Stimulated activated CD4-positive, alpha-beta T cell treated with anti-CD3 and anti-CD28 coated beads, Interleukin-12 subunit alpha, Interleukin-12 subunit beta, amount 100 ng/mL, for 24 hours (primary cell): Measurements from ENCODE around the gene PIP.
"Not testable (repeated sequence)": the region's sequence is repeated elsewhere in the genome, so short reads cannot be mapped to it uniquely, and the experiment has no call there.

Experiments used
- DNase-seq, 2 experiments: peaks; one replicate each; pipeline ENCODE4 v3.0.0-alpha.2; 2020; ENCODE audit warnings: low read depth in 2 of 2

Gene PIP, protein sequence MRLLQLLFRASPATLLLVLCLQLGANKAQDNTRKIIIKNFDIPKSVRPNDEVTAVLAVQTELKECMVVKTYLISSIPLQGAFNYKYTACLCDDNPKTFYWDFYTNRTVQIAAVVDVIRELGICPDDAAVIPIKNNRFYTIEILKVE

GRCh38 chr7:143131781-143132180, at the start of gene PIP:
PIP (plus strand) TSS chr7:143132077; CDS start chr7:143132117, 40 bp downstream.
- no peak for DNase-seq

- DNase-seq, result no peak
Observed at GRCh38 chr7:143085109-143085508, 46.8 kb upstream of the PIP start.

- DNase-seq, result not testable (repeated sequence)
Observed at GRCh38 chr7:143085610-143086009, 46.3 kb upstream of the PIP start.

- not testable (repeated sequence) for DNase-seq
Observed at GRCh38 chr7:143088549-143089231, 43.2 kb upstream of the PIP start.

DNA sequence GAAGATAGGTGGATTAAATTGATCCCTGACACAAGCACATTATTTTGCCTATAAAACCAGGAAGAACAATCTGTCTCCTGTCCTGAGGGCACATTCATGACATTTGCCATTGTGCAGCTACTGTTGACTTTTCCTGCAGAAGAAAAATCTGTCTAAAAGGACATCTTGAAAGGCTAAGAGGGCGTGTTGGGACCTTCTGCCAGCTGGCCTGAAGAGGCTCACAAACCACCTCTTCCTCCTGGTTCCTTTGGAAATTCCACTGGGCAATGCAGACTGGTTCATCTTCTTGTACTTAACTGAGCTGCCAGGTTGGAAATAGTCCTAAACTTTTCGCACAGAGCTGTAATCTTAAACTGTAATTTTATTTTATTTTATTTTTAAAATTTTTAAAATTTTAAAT, 35.7 kb upstream of the PIP start:
- no peak for DNase-seq

GRCh38 chr7:143099579-143099978, 32.3 kb upstream of the PIP start:
- not testable (repeated sequence) for DNase-seq

- no peak for DNase-seq
Observed at GRCh38 chr7:143104759-143105158, 27.1 kb upstream of the PIP start.

DNA sequence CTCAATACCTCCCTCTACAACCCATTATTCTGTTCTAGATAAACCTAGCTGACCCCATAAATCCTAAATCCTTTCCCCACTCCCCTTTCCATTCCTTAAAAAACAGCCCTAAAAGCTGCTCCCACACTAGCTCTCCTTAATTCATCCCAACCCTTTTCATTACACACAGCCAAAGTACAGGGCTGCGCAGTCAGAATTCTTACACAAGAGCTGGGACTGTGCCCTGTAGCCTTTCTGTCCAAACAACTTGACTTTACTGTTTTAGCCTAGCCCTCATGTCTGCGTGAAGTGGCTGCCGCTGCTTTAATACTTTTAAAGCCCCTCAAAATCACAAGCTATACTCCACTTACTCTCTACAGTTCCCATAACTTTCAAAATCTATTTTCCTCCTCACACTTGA, 23.9 kb upstream of the PIP start:
- not testable (repeated sequence) for DNase-seq

DNA sequence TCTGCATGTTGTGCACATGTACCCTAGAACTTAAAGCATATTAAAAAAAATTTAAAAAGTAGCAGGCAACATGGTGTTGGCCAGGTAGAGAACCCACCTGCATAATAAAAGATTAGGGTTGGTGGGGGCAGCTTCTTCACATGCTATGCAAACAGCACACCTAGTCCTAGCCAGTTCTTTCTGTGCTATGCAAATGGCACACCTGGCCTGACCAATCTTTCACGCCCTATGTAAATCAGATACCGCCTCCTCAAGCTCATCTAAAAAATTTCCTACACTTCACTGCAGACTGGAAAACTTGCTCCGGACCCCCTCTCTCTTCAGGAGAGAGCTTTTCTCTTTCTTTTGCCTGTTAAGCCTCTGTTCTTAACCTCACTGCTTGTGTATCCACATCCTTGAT, 14.5 kb upstream of the PIP start:
- DNase-seq, result no peak

DNA sequence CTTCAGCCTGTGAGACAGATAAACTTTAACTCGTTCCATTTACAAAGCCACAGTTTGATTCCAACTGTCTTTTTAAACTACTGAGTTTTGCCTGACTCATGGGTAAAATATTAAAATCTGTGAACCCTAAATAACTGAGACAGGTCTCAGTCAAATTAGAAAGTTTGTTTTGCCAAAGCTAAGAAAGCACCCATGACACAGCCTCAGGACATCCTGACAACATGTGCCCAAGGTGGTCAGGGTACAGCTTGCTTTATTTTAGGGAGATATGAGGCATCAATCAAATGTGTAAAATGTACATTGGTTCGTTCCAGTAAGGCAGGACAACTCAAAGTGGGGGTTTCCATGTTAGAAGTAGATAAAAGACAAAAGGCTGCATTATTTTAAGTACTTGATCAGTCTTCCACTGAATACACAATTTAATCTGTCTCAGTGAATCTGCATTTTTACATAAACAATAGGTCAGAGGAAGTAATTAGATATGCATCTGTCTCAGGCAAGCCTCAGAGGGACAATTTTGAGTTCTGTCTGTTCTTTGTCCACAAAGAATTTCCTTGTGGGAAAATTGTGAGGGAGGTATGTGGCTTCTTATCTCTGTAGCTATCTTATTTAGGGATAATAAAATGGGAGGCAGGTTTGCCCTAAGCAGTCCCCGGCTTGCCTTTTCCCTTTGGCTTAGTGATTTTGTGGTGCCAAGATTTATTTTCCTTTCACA, 11.0 kb upstream of the PIP start:
- no peak for DNase-seq

DNA sequence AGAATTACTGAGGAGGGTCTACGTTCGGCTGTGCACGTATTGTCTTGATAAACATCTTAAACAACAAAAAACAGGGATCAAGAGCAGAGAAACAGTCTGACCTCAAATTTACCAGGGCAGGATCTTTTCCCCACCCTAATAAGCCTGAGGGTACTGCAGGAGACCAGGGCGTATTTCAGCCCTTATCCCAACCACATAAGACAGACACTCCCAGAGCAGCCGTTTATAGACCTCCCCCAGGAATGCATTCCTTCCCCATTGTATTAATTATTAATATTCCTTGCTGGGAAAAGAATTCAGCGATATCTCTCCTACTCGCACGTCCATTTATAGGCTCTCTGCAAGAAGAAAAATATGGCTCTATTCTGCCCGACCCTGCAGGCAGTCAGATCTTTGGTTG, 8.6 kb upstream of the PIP start:
- DNase-seq, result not testable (repeated sequence)

GRCh38 chr7:143126146-143126545, 5.7 kb upstream of the PIP start:
- no peak for DNase-seq

GRCh38 chr7:143129051-143129450, 2.8 kb upstream of the PIP start:
- no peak for DNase-seq

DNA sequence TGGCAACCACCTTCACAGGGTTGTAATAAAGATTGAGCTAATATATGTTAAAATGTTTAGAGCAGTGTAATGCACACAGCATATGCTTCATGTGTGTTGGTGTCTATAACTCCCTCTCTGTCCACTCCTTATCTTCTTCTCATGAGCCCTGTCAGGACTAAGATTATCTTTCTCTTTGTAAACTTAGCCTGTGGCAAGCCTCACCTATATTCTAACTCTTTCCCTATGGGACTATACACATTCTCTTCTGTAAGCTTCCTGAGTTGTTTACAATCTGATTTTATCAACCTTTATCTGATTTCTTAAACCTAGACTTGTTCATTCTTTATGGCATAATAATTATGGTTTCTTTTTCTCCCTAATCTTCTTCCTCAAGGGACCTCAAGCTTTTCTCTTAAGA, 2.4 kb upstream of the PIP start:
- no peak for DNase-seq

- DNase-seq, result no peak
Observed at GRCh38 chr7:143130541-143130940, 1.3 kb upstream of the PIP start.

- no peak for DNase-seq
Observed at GRCh38 chr7:143147070-143147469, 15.2 kb downstream of the PIP start.

- no peak for DNase-seq
Observed at GRCh38 chr7:143148050-143148449, 16.2 kb downstream of the PIP start.

GRCh38 chr7:143148651-143149050, 16.8 kb downstream of the PIP start:
- DNase-seq, result no peak

DNA sequence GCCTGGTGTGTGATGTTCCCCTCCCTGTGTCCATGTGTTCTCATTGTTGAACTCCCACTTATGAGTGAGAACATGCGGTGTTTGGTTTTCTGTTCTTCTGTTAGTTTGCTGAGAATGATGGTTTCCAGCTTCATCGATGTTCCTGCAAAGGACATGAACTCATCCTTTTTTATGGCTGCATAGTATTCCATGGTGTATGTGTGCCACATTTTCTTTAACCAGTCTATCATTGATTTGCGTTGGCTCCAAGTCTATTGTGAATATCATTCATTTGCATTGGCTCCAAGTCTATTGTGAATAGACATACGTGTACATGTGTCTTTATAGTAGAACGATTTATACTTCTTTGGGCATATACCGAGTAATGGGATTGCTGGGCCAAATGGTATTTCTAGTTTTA, 18.8 kb downstream of the PIP start:
- not testable (repeated sequence) for DNase-seq

GRCh38 chr7:143158617-143159016, 26.7 kb downstream of the PIP start:
- not testable (repeated sequence) for DNase-seq

DNA sequence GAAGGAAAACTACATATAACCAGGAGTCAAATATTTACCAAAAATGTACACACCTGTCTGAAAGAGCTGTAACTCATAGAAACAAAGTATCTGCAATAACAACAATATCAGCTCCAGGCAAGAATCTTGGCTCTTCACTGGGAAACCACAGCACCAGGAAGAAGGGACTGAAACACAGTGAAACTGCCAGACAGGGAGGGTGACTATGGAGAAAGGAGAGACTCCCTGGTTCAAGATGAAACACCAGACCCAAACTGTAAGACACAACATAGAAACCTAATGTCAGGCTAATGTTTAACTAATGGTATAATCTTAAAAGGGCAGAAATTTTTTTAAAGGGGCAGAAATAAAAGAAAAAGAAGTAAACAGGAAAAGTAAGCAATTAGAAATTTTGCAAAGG, 39.8 kb downstream of the PIP start:
- DNase-seq, result no peak

DNA sequence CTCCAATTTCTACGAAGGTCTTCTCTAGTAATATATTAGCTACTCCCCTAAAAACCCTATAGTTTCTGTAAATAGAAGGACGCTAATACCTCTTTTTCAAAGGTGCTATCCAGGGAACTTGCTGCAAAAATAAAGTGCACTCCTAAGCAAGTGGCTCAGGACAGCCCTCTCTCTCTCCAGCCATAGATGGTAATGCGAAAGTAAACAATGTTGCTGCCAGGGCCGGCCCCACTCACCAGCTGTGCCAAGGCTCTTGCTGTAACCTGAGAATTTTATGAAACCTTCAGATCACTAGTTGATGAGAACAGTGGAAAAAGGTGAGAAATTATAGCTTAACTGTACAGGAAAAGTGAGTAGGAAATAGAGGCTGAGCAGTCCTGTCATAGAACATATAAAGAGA, 40.5 kb downstream of the PIP start:
- DNase-seq, result no peak

DNA sequence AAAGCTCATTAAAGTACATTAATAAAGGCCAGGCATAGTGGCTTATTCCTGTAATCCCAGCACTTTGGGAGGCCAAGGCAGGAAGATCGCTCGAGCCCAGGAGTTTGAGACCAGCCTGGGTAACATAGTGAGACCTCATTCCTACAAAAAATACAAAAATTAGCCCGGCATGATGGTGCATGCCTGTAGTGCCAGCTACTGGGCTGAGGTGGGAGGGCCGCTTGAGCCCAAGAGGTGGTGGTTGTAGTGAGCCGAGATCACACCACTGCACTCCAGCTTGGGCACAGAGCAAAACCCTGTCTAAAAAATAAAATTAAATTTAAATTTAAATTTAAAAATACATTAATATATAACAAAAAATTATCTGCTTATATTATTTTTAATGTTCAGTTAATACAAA, 44.3 kb downstream of the PIP start:
- no peak for DNase-seq
